Ovary (tissue), 3 donors: ENCODE data around the gene CBX4.

Source experiments
- EP300 ChIP-seq: sonication (generic); formaldehyde crosslinking; IDR thresholded peaks from one replicate; pipeline ENCODE4 v1.6.1; 2017; ENCODE audit warnings: antibody characterized with exemption
- POLR2A ChIP-seq: fragments of 450-650 bp; IDR thresholded peaks from one replicate; pipeline ENCODE4 v1.6.1; 2017; ENCODE audit warnings: antibody characterized with exemption, mild to moderate bottlenecking, moderate library complexity
- TF ChIP-seq, protein P1 (sequence below), 3 donors: fragments of 450-650 bp in 2 of 3; fragments of 200-600 bp in 1 of 3; IDR thresholded peaks; one replicate each; pipeline versions ENCODE4 v1.5.1 to v1.8.0; 2016 to 2022; ENCODE audit warnings: antibody characterized with exemption in 3 of 3, mild to moderate bottlenecking in 1 of 3
- donor health status: DM: no; HTN: no; CAD: no.

DNA sequence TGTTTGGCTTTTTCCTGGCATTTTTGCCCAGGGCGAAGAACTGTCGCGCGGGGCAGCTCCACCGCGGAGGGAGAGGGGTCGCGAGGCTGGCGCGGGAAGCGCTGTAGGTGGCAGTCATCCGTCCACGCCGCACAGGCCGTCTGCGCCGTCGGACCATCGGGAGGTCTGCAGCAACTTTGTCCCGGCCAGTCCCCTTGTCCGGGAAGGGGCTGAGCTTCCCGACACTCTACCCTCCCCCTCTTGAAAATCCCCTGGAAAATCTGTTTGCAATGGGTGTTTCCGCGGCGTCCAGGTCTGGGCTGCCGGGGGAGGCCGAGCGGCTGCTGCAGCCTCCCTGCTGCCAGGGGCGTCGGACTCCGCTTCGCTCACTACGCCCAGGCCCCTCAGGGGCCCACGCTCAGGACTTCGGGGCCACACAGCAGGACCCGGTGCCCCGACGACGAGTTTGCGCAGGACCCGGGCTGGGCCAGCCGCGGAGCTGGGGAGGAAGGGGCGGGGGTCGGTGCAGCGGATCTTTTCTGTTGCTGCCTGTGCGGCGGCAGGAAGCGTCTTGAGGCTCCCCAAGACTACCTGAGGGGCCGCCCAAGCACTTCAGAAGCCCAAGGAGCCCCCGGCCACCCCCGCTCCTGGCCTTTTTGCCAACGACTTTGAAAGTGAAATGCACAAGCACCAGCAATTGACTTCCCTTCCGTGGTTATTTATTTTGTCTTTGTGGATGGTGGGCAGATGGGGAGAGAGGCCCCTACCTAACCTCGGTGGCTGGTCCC is 2.3 kb upstream of the CBX4 start:
- TF ChIP-seq, protein P1, sequence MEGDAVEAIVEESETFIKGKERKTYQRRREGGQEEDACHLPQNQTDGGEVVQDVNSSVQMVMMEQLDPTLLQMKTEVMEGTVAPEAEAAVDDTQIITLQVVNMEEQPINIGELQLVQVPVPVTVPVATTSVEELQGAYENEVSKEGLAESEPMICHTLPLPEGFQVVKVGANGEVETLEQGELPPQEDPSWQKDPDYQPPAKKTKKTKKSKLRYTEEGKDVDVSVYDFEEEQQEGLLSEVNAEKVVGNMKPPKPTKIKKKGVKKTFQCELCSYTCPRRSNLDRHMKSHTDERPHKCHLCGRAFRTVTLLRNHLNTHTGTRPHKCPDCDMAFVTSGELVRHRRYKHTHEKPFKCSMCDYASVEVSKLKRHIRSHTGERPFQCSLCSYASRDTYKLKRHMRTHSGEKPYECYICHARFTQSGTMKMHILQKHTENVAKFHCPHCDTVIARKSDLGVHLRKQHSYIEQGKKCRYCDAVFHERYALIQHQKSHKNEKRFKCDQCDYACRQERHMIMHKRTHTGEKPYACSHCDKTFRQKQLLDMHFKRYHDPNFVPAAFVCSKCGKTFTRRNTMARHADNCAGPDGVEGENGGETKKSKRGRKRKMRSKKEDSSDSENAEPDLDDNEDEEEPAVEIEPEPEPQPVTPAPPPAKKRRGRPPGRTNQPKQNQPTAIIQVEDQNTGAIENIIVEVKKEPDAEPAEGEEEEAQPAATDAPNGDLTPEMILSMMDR (IDR thresholded peaks at IDR 0.05), result no peak
- TF ChIP-seq POLR2A (no peak), EP300 (no peak)
